HCT116 (cell line): ENCODE results near the gene TAF4. TPM values are rescaled to one million over a fixed set of nuclear protein-coding genes. Genes with fewer than 3 reads are reported as not detected.

Experiments used
- ATAC-seq: fragments of 200-7000 bp; cut with Tn5 transposase; 2 replicates; pipeline ENCODE4 v1.9.1; 2020; ENCODE audit warnings: mild to moderate bottlenecking, moderate library complexity
- BruUV-seq: library from RNA; stranded (reverse); fragments of 400-500 nt; replicated peaks from 2 replicates; lab custom pipeline; 2021; lab: Mats Ljungman, UMichigan
- CTCF ChIA-PET: fragments of 300-600 bp; sonication (Branson Sonifier 250); formaldehyde crosslinking; loops from one replicate; lab custom pipeline; 2021; ENCODE audit warnings: antibody characterized with exemption; lab: Charles Lee
- POLR2A ChIA-PET: fragments of 300-600, 350-600 bp; sonication (Branson Sonifier 250); formaldehyde crosslinking; loops from one replicate; lab custom pipeline; 2021; ENCODE audit warnings: antibody characterized with exemption; lab: Charles Lee
- RAD21 ChIA-PET, 2 experiments: fragments of 300-600 bp; sonication (Branson Sonifier 250); formaldehyde crosslinking; loops; one replicate each; lab custom pipeline; 2023; ENCODE audit warnings: low total read pairs in 2 of 2; ENCODE audit not compliant: uncharacterized antibody in 2 of 2, unreplicated experiment in 2 of 2, low non-redundant PET in 1 of 2; lab: Charles Lee
- DNase-seq: peaks from one replicate; pipeline ENCODE4 v3.0.0-alpha.2; 2010; ENCODE audit warnings: low read depth, low spot score
- H2AFZ ChIP-seq: fragments of 200-600 bp; shearing (Covaris generic), sonication (generic); 2 replicates; pipeline ENCODE4 v1.6.1; 2017; ENCODE audit warnings: low read depth, mixed run types, mixed read lengths, antibody characterized with exemption, low read length; ENCODE audit not compliant: poor library complexity, severe bottlenecking
- H3K27ac ChIP-seq: 2 replicates; pipeline ENCODE4 v1.5.1; 2012; ENCODE audit warnings: low read depth, low read length
- H3K27me3 ChIP-seq: fragments of 200-600 bp; sonication (generic); 2 replicates; pipeline ENCODE4 v1.6.1; 2016; ENCODE audit warnings: mixed run types, low read length, mixed read lengths; ENCODE audit not compliant: insufficient read depth
- H3K36me3 ChIP-seq, 2 experiments: fragments of 200-500 bp in 1 of 2; fragments of 200-600 bp in 1 of 2; sonication (Bioruptor generic) in 1 of 2; sonication (generic) in 1 of 2; 2 replicates each; pipeline versions ENCODE4 v1.5.1 to v1.6.1; 2014 to 2016; ENCODE audit warnings: low read length in 2 of 2, inconsistent platforms in 1 of 2, mixed read lengths in 1 of 2, mixed run types in 1 of 2; ENCODE audit not compliant: insufficient read depth in 2 of 2, control insufficient read depth in 1 of 2
- H3K4me1 ChIP-seq, 2 experiments: fragments of 200-600 bp in 1 of 2; sonication (generic) in 1 of 2; 2 replicates each; pipeline versions ENCODE4 v1.5.1 to v1.6.1; 2012 to 2017; ENCODE audit warnings: low read length in 2 of 2, inconsistent platforms in 1 of 2, mild to moderate bottlenecking in 1 of 2, mixed read lengths in 1 of 2, mixed run types in 1 of 2, moderate library complexity in 1 of 2; ENCODE audit not compliant: insufficient read depth in 2 of 2, control insufficient read depth in 1 of 2
- H3K4me2 ChIP-seq: fragments of 200-600 bp; sonication (generic); 2 replicates; pipeline ENCODE4 v1.6.1; 2017; ENCODE audit warnings: mixed run types, low read length, mixed read lengths
- H3K4me3 ChIP-seq, 2 experiments: fragments of 200-600 bp in 1 of 2; sonication (generic) in 1 of 2; replicated peaks in 1 of 2; 2 replicates each; pipeline ENCODE4 v1.5.1; 2011 to 2016; ENCODE audit warnings: low read length in 2 of 2, control low read depth in 1 of 2, low read depth in 1 of 2, mild to moderate bottlenecking in 1 of 2, mixed read lengths in 1 of 2, mixed run types in 1 of 2
- H3K79me2 ChIP-seq: fragments of 200-600 bp; sonication (generic); 2 replicates; pipeline ENCODE4 v1.6.1; 2017; ENCODE audit warnings: mild to moderate bottlenecking, mixed run types, low read length, moderate library complexity, mixed read lengths; ENCODE audit not compliant: insufficient read depth
- H3K9ac ChIP-seq: fragments of 200-600 bp; sonication (generic); 2 replicates; pipeline ENCODE4 v1.6.1; 2016; ENCODE audit warnings: low read length, mixed read lengths
- H3K9me2 ChIP-seq: fragments of 200-600 bp; sonication (generic), shearing (Covaris generic); 2 replicates; pipeline ENCODE4 v1.6.1; 2017; ENCODE audit warnings: mixed run types, mild to moderate bottlenecking, moderate library complexity; ENCODE audit not compliant: insufficient read depth
- H3K9me3 ChIP-seq, 2 experiments: fragments of 200-500 bp in 1 of 2; fragments of 200-600 bp in 1 of 2; sonication (Bioruptor generic) in 1 of 2; sonication (generic) in 1 of 2; 2 replicates each; pipeline ENCODE4 v1.6.1; 2014 to 2017; ENCODE audit warnings: low read length in 2 of 2, mixed read lengths in 2 of 2, inconsistent platforms in 1 of 2, low read depth in 1 of 2, mild to moderate bottlenecking in 1 of 2, mixed run types in 1 of 2, moderate library complexity in 1 of 2; ENCODE audit not compliant: control insufficient read depth in 1 of 2, insufficient read depth in 1 of 2
- H4K20me1 ChIP-seq: fragments of 200-600 bp; sonication (generic), shearing (Covaris generic); 2 replicates; pipeline ENCODE4 v1.6.1; 2017; ENCODE audit warnings: mixed run types, mild to moderate bottlenecking, moderate library complexity; ENCODE audit not compliant: insufficient read depth
- ATF3 ChIP-seq: IDR thresholded peaks from 2 replicates; pipeline ENCODE4 v1.6.1; 2012
- CBX3 ChIP-seq: IDR thresholded peaks from 2 replicates; pipeline ENCODE4 v1.6.1; 2012; ENCODE audit warnings: low read depth
- CEBPB ChIP-seq: IDR thresholded peaks from 2 replicates; pipeline ENCODE4 v1.6.1; 2012; ENCODE audit warnings: low read depth
- EGR1 ChIP-seq: IDR thresholded peaks from 2 replicates; pipeline ENCODE4 v1.6.1; 2012; ENCODE audit warnings: low read depth
- ELF1 ChIP-seq: IDR thresholded peaks from 2 replicates; pipeline ENCODE4 v1.6.1; 2012; ENCODE audit warnings: low read depth, borderline replicate concordance
- EZH2 ChIP-seq: fragments of 200-600 bp; sonication (generic); IDR thresholded peaks from 2 replicates; pipeline ENCODE4 v1.6.1; 2017; ENCODE audit warnings: antibody characterized with exemption, mixed run types
- EZH2phosphoT487 ChIP-seq: fragments of 200-600 bp; IDR thresholded peaks from 2 replicates; pipeline ENCODE4 v1.6.1; 2018; ENCODE audit warnings: antibody characterized with exemption, borderline replicate concordance
- POLR2A ChIP-seq: IDR thresholded peaks from 2 replicates; pipeline ENCODE4 v1.7.0; 2011; ENCODE audit warnings: borderline replicate concordance; ENCODE audit not compliant: insufficient read depth, insufficient read length; ENCODE audit errors: extremely low read depth
- REST ChIP-seq: IDR thresholded peaks from 2 replicates; pipeline ENCODE4 v1.6.1; 2012; ENCODE audit warnings: low read depth
- SIN3A ChIP-seq: IDR thresholded peaks from 2 replicates; pipeline ENCODE4 v1.6.1; 2012; ENCODE audit warnings: low read depth
- SP1 ChIP-seq: IDR thresholded peaks from 2 replicates; pipeline ENCODE4 v1.6.1; 2012; ENCODE audit warnings: low read depth
- YY1 ChIP-seq: IDR thresholded peaks from 2 replicates; pipeline ENCODE4 v1.6.1; 2011; ENCODE audit warnings: low read length, low read depth, moderate library complexity, mild to moderate bottlenecking; ENCODE audit not compliant: insufficient replicate concordance; ENCODE audit errors: extremely low read depth
- ZFX ChIP-seq: fragments of 450-650 bp; IDR thresholded peaks from 2 replicates; pipeline ENCODE4 v1.6.1; 2017
- intact Hi-C: fragments of 100-400 bp; cut with micrococcal nuclease; formaldehyde crosslinking; loops from 2 replicates; pipeline ENCODE4 v1.10.0; 2022
- total RNA-seq: library from RNA; stranded (reverse); gene quantifications from one replicate; pipeline ENCODE4 v1.2.1, GENCODE V29; 2021; ENCODE audit not compliant: unreplicated experiment

The TAF4 gene
- total RNA-seq, 1 experiment from 2014 or later: 26.8 TPM

GRCh38 chr20:62097881-62098407 is 32.3 kb upstream of the TAF4 start:
- Histone ChIP-seq H3K36me3 (no peaks in the 10 kb centered on the region), H3K4me1 (peaks cover 0 to 7% of the 10 kb centered on the region in 2 experiments; a peak in 2 of 4 replicates), H3K27me3 (no peaks in the 10 kb centered on the region), H3K27ac (no peak overlapping the region), H3K9me2 (no peaks in the 10 kb centered on the region), H4K20me1 (no peaks in the 10 kb centered on the region), H3K9me3 (no peaks in the 10 kb centered on the region), H3K4me2 (no peak overlapping the region), H3K9ac (no peak overlapping the region), H2AFZ (no peak overlapping the region), H3K79me2 (no peaks in the 10 kb centered on the region), H3K4me3 (no peak overlapping the region)
- CTCF ChIA-PET: no interaction called here
- intact Hi-C loops: no loop called here
- TF ChIP-seq YY1 (no peak), EZH2 (no peak), SP1 (no peak), POLR2A (no peak), SIN3A (no peak), ZFX (no peak), ELF1 (no peak), EZH2phosphoT487 (no peak), EGR1 (no peak), CBX3 (no peak), REST (no peak), CEBPB (no peak), ATF3 (no peak)
- ATAC-seq: no peak
- BruUV-seq: no TSS peak
- RAD21 ChIA-PET: no interaction called here
- DNase-seq: no peak
- POLR2A ChIA-PET: no interaction called here
